GM23338 (cell line): ENCODE results near the gene GRIA1. TPM values are rescaled to one million over a fixed set of nuclear protein-coding genes. Genes with fewer than 3 reads are reported as not detected.
A peak's percentile ranks its signal among the peaks of the same experiment; 100 is the strongest.

Experiments used
- ATAC-seq: fragments of 200-7000 bp; cut with Tn5 transposase; 3 replicates; pipeline ENCODE4 v1.9.1; 2020
- DNase-seq: peaks from one replicate; pipeline ENCODE4 v3.0.0-alpha.2; 2015; ENCODE audit warnings: low spot score
- H2AFZ ChIP-seq: fragments of 200-600 bp; sonication (generic); 2 replicates; pipeline ENCODE4 v1.8.0; 2016; ENCODE audit warnings: antibody characterized with exemption, mild to moderate bottlenecking, moderate library complexity
- H3F3A ChIP-seq: fragments of 200-600 bp; sonication (generic); replicated peaks from 2 replicates; pipeline ENCODE4 v1.8.0; 2017; ENCODE audit warnings: antibody characterized with exemption, mixed run types, low read depth
- H3K27ac ChIP-seq: fragments of 200-600 bp; sonication (generic); 2 replicates; pipeline ENCODE4 v1.6.1; 2016; ENCODE audit warnings: low read depth
- H3K27me3 ChIP-seq: fragments of 200-600 bp; sonication (generic); 2 replicates; pipeline ENCODE4 v1.8.0; 2016; ENCODE audit warnings: mild to moderate bottlenecking, mixed run types, moderate library complexity; ENCODE audit not compliant: insufficient read depth
- H3K36me3 ChIP-seq: fragments of 200-600 bp; sonication (generic); 2 replicates; pipeline ENCODE4 v1.8.0; 2016; ENCODE audit warnings: mild to moderate bottlenecking; ENCODE audit not compliant: insufficient read depth
- H3K4me1 ChIP-seq: fragments of 200-600 bp; sonication (generic); 2 replicates; pipeline ENCODE4 v1.8.0; 2016; ENCODE audit warnings: mild to moderate bottlenecking, moderate library complexity; ENCODE audit not compliant: insufficient read depth
- H3K4me2 ChIP-seq: fragments of 200-600 bp; sonication (generic); 2 replicates; pipeline ENCODE4 v1.7.1; 2017; ENCODE audit warnings: mixed run types
- H3K4me3 ChIP-seq: fragments of 200-600 bp; sonication (generic); 2 replicates; pipeline ENCODE4 v1.6.1; 2016; ENCODE audit warnings: mixed run types
- H3K79me2 ChIP-seq: fragments of 200-600 bp; sonication (generic); replicated peaks from 2 replicates; pipeline ENCODE4 v1.8.0; 2017; ENCODE audit warnings: mild to moderate bottlenecking; ENCODE audit not compliant: insufficient read depth
- H3K9me2 ChIP-seq: fragments of 200-600 bp; sonication (generic); 2 replicates; pipeline ENCODE4 v1.8.0; 2017; ENCODE audit not compliant: insufficient read depth
- H4K20me1 ChIP-seq: fragments of 200-600 bp; sonication (generic); replicated peaks from 2 replicates; pipeline ENCODE4 v1.8.0; 2017; ENCODE audit warnings: mild to moderate bottlenecking; ENCODE audit not compliant: insufficient read depth
- H3K27ac Mint-ChIP-seq: 2 replicates; pipeline ENCODE4 v1.8.0; 2020; ENCODE audit warnings: inconsistent platforms, mild to moderate bottlenecking, moderate library complexity, mixed read lengths
- H3K27me3 Mint-ChIP-seq: 3 replicates; pipeline ENCODE4 v1.8.0; 2022; ENCODE audit warnings: low read depth, mild to moderate bottlenecking, moderate library complexity, mixed read lengths, inconsistent platforms; ENCODE audit not compliant: insufficient read depth, poor library complexity
- H3K36me3 Mint-ChIP-seq: 3 replicates; pipeline ENCODE4 v1.8.0; 2021; ENCODE audit warnings: low read depth, mild to moderate bottlenecking, inconsistent platforms, moderate library complexity, mixed read lengths
- H3K4me1 Mint-ChIP-seq: 3 replicates; pipeline ENCODE4 v1.8.0; 2020; ENCODE audit warnings: mild to moderate bottlenecking, inconsistent platforms, mixed read lengths
- H3K4me3 Mint-ChIP-seq: 3 replicates; pipeline ENCODE4 v1.8.0; 2021; ENCODE audit warnings: moderate library complexity, mild to moderate bottlenecking, inconsistent platforms, mixed read lengths
- H3K9me3 Mint-ChIP-seq: 3 replicates; pipeline ENCODE4 v1.8.0; 2020; ENCODE audit warnings: moderate library complexity, mild to moderate bottlenecking, inconsistent platforms, mixed read lengths
- CREB1 ChIP-seq: fragments of 250-450 bp; sonication (Bioruptor Pico); IDR thresholded peaks from 2 replicates; pipeline ENCODE4 v1.5.0; 2020; ENCODE audit warnings: low read depth, mild to moderate bottlenecking, moderate library complexity
- NANOG ChIP-seq: IDR thresholded peaks from 2 replicates; pipeline ENCODE4 v1.6.1; 2016; ENCODE audit warnings: antibody characterized with exemption, borderline replicate concordance
- POLR2AphosphoS5 ChIP-seq: IDR thresholded peaks from 2 replicates; pipeline ENCODE4 v1.6.1; 2016; ENCODE audit warnings: antibody characterized with exemption, low read depth
- polyA plus RNA-seq: library from polyadenylated mRNA; unstranded; fragments of >200 nt; fragmentation: Nextera tagmentation; extraction: Ambion mirVana; gene quantifications from 2 replicates; pipeline ENCODE4 v1.2.1, GENCODE V29; 2016
- total RNA-seq: library from RNA; depleted of rRNA; stranded (reverse); fragments of >200 nt; shearing (Covaris generic); gene quantifications from 2 replicates; pipeline ENCODE4 v1.2.3, GENCODE V29; 2014
- TF ChIP-seq, protein P1 (sequence below): fragments of 250-450 bp; sonication (Bioruptor Pico); IDR thresholded peaks from 2 replicates; pipeline ENCODE4 v1.5.0; 2020; ENCODE audit warnings: mild to moderate bottlenecking, moderate library complexity
- TF ChIP-seq, protein P2 (sequence below): IDR thresholded peaks from 2 replicates; pipeline ENCODE4 v1.6.1; 2016; ENCODE audit warnings: antibody characterized with exemption

GRIA1 gene
- total and polyA plus RNA-seq, 2 experiments from 2014 or later = 1.0 to 1.7 TPM

DNA sequence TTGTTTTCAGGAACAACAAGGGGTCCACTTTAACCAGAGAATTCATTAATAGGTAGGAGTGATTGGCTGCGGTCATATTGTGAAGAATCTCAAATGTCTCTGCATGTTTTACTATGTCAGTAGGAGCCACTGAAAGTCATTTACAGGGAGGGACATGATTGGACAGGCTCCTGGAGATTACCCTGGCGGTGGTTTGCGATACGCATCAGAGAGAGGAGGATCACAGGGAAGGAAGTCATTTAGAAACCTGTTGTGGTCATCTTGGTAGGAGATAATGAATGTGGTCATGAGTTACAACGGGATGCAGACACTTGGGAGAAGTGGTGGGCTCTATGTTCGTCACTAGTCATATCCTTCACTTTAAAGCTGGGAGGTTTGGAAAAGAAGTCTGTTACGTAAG lies 285.5 kb downstream of the GRIA1 start (continued):
- TF ChIP-seq, protein P1, sequence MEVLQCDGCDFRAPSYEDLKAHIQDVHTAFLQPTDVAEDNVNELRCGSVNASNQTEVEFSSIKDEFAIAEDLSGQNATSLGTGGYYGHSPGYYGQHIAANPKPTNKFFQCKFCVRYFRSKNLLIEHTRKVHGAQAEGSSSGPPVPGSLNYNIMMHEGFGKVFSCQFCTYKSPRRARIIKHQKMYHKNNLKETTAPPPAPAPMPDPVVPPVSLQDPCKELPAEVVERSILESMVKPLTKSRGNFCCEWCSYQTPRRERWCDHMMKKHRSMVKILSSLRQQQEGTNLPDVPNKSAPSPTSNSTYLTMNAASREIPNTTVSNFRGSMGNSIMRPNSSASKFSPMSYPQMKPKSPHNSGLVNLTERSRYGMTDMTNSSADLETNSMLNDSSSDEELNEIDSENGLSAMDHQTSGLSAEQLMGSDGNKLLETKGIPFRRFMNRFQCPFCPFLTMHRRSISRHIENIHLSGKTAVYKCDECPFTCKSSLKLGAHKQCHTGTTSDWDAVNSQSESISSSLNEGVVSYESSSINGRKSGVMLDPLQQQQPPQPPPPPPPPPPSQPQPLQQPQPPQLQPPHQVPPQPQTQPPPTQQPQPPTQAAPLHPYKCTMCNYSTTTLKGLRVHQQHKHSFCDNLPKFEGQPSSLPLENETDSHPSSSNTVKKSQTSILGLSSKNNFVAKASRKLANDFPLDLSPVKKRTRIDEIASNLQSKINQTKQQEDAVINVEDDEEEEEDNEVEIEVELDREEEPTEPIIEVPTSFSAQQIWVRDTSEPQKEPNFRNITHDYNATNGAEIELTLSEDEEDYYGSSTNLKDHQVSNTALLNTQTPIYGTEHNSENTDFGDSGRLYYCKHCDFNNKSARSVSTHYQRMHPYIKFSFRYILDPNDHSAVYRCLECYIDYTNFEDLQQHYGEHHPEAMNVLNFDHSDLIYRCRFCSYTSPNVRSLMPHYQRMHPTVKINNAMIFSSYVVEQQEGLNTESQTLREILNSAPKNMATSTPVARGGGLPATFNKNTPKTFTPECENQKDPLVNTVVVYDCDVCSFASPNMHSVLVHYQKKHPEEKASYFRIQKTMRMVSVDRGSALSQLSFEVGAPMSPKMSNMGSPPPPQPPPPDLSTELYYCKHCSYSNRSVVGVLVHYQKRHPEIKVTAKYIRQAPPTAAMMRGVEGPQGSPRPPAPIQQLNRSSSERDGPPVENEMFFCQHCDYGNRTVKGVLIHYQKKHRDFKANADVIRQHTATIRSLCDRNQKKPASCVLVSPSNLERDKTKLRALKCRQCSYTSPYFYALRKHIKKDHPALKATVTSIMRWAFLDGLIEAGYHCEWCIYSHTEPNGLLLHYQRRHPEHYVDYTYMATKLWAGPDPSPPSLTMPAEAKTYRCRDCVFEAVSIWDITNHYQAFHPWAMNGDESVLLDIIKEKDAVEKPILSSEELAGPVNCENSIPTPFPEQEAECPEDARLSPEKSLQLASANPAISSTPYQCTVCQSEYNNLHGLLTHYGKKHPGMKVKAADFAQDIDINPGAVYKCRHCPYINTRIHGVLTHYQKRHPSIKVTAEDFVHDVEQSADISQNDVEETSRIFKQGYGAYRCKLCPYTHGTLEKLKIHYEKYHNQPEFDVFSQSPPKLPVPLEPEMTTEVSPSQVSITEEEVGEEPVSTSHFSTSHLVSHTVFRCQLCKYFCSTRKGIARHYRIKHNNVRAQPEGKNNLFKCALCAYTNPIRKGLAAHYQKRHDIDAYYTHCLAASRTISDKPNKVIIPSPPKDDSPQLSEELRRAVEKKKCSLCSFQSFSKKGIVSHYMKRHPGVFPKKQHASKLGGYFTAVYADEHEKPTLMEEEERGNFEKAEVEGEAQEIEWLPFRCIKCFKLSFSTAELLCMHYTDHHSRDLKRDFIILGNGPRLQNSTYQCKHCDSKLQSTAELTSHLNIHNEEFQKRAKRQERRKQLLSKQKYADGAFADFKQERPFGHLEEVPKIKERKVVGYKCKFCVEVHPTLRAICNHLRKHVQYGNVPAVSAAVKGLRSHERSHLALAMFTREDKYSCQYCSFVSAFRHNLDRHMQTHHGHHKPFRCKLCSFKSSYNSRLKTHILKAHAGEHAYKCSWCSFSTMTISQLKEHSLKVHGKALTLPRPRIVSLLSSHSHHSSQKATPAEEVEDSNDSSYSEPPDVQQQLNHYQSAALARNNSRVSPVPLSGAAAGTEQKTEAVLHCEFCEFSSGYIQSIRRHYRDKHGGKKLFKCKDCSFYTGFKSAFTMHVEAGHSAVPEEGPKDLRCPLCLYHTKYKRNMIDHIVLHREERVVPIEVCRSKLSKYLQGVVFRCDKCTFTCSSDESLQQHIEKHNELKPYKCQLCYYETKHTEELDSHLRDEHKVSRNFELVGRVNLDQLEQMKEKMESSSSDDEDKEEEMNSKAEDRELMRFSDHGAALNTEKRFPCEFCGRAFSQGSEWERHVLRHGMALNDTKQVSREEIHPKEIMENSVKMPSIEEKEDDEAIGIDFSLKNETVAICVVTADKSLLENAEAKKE (CRISPR knock-in tag) = no peak
- TF ChIP-seq CREB1 (CRISPR knock-in tag) = no peak
- no peak for TF ChIP-seq NANOG

DNA sequence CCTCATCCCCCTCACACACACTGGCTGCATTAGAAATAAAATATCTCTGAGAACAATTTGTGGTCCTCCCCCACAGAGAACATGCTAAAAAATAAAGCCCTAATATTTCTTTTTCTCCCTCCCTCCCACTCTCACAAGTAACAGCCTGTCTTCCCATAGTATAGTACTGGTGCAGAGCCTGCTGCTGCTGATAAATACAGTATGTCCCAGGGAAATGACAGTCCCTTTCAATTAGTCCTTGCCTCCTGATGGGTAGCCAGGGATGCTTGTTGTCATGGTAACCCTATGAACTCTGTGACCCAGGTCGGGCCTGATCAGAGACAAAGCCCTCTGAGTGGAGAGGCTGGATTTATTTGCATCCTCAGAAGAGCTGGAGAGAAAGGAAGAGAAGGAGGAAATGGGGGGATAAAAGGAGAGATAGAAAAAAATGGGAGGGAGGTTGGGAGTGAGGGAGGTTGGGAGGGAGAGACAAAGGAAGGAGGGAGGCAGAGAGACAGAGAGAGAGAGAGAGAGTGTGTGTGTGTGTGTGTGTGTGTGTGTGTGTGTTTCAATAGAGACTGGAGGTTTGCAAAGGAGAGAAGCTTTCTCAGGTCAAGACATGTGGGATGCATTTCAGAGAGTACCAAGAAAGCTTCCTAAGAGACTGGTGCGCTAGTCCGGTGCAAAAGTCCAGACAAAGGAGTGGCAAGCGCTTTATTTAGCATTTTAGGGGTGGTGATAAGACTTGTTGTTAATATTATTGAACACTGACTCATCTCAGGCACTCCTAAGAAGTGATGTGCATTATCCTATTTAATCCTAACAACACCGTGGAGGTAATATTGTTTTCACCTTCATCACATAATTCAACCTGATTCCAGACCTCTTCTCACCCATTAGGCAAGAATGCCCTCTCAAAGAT lies 287.5 kb downstream of the GRIA1 start:
- Mint-ChIP-seq H3K27ac (no peak overlapping the region), H3K4me3 (no peak overlapping the region), H3K4me1 (peaks cover 27% of the 10 kb centered on the region), H3K36me3 (no peaks in the 10 kb centered on the region), H3K9me3 (no peaks in the 10 kb centered on the region), H3K27me3 (peaks cover 9% of the 10 kb centered on the region)
- no peaks in the 10 kb centered on the region for H3F3A ChIP-seq
- no peak overlapping the region for H2AFZ ChIP-seq
- H3K36me3 ChIP-seq = no peaks in the 10 kb centered on the region
- peaks cover 11% of the 10 kb centered on the region for H3K4me1 ChIP-seq
- no peak overlapping the region for H3K4me2 ChIP-seq
- H4K20me1 ChIP-seq = no peaks in the 10 kb centered on the region
- 0 out of 3 replicates have a peak, but pooled peaks have one; percentile 22 for ATAC-seq
- no peak overlapping the region for H3K4me3 ChIP-seq
- no peaks in the 10 kb centered on the region for H3K79me2 ChIP-seq
- no peak overlapping the region for H3K27ac ChIP-seq
- peak; percentile 33 for DNase-seq
- H3K9me2 ChIP-seq = no peaks in the 10 kb centered on the region
- no peaks in the 10 kb centered on the region for H3K27me3 ChIP-seq
- TF ChIP-seq, protein P2, sequence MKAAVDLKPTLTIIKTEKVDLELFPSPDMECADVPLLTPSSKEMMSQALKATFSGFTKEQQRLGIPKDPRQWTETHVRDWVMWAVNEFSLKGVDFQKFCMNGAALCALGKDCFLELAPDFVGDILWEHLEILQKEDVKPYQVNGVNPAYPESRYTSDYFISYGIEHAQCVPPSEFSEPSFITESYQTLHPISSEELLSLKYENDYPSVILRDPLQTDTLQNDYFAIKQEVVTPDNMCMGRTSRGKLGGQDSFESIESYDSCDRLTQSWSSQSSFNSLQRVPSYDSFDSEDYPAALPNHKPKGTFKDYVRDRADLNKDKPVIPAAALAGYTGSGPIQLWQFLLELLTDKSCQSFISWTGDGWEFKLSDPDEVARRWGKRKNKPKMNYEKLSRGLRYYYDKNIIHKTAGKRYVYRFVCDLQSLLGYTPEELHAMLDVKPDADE = no peak
- TF ChIP-seq, protein P1 (CRISPR knock-in tag) = no peak
- TF ChIP-seq POLR2AphosphoS5 = no peak
